GM19239 (cell line): ENCODE measurements around the gene SAMD9.
"Not testable (repeated sequence)": the region's sequence is repeated elsewhere in the genome, so short reads cannot be mapped to it uniquely, and the experiment has no call there.

Experiments used
- DNase-seq: peaks from one replicate; pipeline ENCODE4 v3.0.0; 2011; ENCODE audit warnings: low spot score; ENCODE audit not compliant: insufficient read length
- FAIRE-seq: peaks from 2 replicates; lab custom pipeline; 2011; peaks lifted over from hg19 to GRCh38; lab: Jason Lieb, UNC

SAMD9 gene

DNA sequence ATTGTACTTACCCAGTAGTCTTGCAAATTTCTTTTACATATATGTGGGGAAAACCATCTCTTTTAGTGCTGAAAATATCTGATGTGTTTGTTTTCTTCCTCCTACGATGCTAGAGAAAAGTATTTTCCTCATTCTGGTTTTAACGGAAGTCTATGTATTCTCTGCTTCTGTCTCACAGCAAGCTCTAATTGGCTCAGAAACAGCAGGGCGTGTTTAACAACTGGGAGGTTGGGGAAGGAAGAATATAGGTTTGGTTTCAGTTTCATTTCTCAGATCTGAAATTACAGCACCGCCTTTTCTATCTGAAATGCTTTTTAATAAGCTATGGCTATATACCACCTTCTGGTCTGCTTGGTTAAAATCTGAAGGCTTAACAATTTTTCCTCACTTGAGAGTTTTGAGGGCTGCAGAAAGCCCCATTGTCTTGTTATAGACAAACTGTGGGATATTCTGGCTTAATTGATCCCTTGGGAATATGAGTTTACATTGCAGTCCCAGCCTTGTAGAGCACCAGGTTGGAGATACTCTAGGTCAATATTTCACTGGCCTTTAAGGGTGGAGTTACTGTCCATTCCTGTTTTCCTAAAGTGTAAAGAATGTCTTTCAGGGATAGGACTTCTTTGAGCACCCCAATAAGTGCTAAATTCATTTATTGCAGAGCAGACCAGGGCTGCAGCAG is at the start of gene SAMD9:
Gene SAMD9, minus strand, starts transcription at position 128 of the 679 bp plus-strand sequence. CDS start 11,882 bp downstream, outside the sequence.
- peak; percentile 47 for FAIRE-seq
- peak; percentile 75 for DNase-seq

DNA sequence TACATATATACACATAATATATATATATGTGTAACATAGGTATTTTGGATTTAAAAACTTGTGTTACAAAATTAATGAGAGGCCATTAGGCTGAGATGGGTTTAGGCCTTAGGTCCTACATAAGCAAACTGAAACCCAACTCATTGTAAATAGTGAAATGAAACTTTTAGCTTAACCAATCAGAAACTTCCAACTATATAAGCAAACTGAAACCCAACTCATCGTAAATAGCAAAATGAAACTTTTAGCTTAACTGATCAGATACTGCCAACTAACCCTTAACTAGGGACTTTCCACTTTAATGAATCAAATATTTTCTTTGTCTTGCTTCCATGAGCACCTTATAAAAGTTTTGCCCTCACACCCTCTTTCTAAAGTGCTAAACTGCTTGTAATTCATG is 47.7 kb upstream of the SAMD9 start:
- FAIRE-seq: peak; percentile 97
- no peak for DNase-seq

DNA sequence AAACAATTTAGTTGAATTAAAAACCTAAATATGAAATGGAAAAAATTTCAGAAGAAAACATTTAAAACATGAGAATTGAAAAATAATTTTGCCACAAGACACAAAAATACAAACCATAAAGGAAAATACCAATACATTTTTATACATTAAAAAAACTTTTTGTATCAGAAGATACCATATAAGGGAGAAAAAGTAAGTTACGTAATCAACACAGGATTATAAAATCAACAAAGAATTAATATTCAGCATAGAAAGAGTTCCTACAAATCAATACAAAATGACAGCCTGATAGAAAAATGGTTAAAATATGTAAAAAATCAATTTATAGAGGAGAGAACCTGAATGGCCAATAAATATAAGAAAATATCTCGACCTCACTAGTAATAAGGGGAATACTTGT is 47.0 kb upstream of the SAMD9 start:
- no peak for DNase-seq
- FAIRE-seq: no peak

DNA sequence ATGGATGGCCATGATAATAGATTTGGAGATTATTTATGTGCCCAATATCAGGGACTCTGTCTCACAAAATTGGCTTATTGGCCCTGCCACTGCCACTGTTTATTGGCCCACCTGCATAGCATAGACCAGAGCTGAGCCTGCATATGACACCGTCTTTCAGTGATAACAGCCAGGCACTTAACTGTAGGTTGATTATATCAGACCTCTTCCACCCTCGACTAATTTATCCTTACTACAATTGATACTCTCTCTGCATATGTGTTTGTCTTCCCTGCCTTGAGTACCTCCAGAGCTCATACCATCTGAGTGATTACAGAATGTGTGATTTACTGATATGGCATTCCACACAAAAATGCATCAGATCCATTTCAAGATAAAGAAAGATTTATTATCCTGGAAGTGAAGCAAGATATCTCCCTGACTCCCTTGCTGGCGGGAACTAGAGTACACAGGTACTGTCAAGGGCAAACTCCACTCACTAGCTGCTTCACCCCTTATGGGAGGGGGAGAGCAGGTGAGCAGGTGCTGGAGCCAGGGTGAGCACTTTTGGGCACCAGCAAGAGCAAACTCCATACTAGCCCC is 43.5 kb upstream of the SAMD9 start:
- no peak for DNase-seq
- FAIRE-seq: no peak

DNA sequence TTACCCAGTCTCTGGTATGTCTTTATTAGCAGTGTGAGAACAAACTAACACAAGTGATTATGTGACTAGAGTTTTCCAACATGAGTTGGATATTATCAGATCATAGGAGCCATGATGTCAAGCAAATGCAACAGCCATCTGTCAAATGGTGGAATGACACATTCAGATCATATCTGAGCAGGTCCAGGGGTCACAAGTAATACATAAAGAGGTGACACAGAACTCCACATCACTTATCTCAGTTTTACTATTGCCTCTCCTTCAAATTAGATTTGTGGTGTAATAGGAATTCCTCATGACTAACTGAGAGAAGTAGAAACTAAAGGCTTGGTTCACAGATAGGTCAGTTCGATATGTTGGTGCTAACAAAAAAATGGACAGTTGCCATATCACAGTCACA is 42.6 kb upstream of the SAMD9 start:
- no peak for FAIRE-seq
- DNase-seq: no peak

DNA sequence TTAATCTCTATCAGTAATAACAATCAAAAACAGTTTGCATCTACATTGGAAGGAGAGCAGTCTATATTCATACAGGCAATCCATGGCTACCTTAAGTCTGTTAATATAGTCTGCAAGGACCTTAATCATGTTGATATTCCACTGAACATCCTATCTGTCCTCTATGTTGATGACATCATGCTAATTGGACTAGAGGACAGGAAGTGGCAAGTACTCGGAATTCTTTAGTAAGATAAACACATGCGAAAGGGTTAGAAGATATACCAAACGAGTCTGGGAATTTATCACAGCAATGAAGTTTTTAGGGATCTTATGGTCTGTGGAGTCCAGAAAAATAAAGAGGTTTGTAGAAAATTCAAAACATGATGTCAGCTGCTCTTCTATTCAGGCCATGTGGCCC is 41.7 kb upstream of the SAMD9 start:
- DNase-seq (no peak), FAIRE-seq (no peak)

DNA sequence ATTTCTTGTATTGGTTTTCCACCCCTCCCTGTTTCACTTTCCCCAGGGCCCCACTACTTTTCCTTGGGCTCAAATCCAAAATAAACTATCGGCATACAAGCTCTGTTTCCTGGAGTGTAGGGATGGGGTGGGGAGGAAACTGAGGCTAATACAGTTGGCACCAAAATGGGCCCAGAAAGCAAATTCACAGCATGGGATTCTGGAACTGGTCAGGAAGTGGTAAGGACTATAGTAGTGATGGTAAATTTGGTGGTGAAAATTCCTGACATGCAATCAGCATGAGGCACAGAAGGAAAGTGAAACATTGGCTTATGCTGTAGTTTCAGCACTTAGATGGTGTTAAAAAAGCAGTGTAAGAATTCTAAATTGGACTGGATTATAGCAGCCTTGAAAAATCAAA is 39.1 kb upstream of the SAMD9 start:
- FAIRE-seq: no peak
- no peak for DNase-seq

DNA sequence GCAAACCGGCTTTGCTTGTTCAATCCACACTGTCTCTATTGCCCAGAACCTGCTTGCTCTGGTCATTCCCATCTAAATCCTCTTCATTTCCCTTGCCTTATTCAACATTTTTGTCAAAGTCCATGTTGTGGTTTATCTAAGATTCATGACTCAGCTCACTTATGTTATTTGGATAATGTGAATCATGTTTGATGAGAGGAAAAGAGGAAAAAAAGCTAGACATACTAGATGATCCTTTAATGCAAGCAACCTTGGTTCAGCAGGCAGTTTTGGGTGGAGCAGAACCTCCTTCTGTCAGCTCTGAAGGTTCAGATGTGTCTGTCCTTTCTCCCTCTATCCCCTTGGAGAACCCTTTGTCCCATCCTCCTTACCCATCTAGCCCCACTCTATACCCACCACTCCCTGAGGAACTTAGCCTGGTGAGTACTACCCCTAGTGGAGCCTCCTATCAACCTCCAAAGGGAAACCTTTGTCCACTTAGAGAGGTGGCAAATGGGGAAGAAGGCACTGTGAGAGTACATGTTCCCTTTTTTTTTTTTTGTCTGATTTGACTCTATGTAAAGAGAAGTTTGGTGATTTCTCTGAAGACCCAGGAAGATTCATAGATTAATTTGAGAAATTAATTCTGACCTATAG is 32.5 kb upstream of the SAMD9 start:
- DNase-seq (no peak), FAIRE-seq (no peak)

DNA sequence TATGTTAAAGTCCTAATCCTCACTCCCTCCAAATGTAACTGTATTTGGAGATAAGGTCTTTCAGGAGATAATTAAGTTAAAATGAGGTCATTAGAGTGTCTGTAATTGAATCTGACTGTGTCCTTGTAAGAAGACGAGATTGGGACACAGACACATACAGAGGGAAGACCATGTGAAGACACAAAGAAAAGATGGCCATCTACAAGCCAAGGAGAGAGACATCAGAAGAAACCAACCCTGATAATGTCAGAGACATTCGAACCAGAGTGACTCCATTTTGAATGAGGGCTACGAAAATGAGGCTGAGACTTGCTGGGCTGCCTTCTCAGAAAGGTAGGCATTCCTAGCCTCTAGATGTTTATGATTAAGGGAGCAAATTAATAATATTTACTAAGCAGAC is 30.9 kb upstream of the SAMD9 start:
- FAIRE-seq (no peak), DNase-seq (no peak)

DNA sequence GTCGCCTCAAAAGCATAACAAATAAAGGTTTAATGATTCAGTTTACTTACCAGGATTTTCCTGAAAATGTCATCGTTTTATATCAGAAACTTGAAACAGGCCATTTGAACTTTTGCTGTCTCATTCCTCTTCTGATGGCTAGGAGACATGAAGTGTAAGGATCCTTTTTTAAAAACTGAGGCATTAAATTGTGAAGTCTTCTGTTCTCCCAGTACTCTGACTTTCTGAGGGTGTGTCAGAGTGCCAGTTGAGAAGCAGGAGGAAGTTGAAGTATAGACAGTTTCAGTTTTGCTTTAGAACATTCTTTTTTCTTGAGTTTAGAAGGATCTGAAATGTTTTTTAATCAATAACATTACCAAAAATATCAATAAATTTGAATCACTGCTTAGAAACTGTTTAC is 30.4 kb upstream of the SAMD9 start, which contains the start of gene SAMD9L:
Gene SAMD9L, minus strand, starts transcription at position 242 of the 400 bp plus-strand sequence. CDS start 12,414 bp downstream, outside the sequence.
- FAIRE-seq (peak; percentile 96), DNase-seq (peak; percentile 22)

DNA sequence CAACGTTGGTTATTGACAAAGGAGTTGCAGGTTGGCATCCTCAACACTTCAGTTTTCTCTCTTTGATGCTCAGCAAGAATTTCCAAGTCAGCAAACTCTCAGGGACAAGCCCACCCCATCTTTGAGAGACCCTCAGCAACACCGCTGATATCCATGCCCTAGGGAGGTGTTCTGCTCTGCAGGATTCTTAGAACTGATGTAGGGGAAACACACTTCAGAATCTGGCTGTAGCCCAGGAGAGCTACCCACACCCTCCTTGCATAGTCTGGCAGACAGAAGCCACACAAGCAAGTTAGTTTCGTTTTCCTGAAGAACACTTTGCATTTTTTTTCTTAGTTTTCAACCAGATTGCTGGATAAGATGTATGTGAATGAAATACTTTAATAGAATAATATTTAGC is 29.6 kb upstream of the SAMD9 start:
- DNase-seq (peak; percentile 36), FAIRE-seq (peak; percentile 93)

DNA sequence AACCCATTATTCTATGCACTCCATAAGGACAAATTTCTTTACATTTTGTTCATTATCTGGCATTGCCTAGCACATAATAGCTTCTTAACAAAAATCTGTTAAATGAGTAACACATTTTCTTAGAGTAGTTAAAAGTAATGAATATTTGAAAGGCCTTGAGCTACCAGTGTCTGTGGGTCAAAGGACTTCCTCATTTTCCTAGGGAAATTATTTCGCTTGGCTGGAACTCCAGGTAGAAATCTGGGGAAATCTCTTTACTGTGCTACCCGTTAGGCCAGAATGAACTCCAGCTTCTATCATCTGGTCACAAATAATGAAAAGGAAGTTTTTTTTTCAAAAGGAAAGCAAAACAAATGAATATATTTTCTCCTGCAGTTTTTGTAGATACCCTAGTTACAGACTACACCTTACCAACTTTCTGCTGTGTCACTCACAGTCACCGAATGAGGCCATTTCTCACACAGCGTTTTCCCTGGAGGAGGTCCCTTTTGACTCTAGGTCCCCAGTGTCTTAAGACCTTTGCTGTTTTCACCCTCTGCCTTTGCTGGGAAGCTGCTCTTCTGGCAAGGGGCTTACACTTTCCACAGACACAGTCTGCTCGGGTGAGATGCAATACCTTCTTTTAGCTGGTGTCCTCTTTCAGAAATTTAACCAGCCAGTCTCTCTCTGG is 28.8 kb upstream of the SAMD9 start:
- peak; percentile 18 for FAIRE-seq
- no peak for DNase-seq

DNA sequence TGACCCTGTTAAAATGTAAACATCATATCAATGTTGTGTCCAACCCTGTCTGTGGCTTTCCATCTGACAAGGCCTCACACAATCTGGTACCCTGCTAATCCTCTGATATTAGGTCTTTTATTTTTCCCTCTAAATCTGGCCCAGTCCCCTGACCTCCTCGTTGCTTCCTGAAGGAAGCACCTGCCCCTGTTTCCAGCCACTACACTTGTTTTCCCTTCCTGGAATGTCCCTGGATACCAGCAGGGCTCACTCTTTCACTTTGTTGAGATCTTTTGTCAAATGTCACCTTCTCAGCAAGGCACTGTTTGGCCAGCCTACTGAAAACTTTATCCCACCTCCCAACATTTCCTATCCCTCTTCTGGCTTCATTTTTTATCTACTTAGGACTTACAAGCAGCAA is 28.3 kb upstream of the SAMD9 start:
- DNase-seq (no peak), FAIRE-seq (no peak)

DNA sequence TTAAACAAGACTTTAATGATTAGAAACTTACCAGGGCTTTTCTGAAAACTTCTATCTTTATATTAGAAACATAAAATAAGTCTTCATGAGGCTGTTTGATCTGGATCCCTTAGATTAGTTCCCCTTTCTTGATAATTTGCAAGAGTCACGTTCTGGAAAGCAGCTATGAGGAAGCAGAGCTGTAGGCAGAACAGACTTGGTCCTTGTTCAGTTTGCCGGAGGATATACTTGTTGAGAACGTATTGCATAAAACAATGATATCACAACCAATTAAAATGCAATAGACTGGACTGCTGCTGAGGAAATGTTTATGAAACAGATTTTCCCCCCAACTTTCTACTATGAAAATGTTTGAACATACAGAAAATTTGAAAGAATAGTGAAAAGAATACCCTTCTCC is 27.6 kb upstream of the SAMD9 start:
- FAIRE-seq: peak; percentile 26
- no peak for DNase-seq

DNA sequence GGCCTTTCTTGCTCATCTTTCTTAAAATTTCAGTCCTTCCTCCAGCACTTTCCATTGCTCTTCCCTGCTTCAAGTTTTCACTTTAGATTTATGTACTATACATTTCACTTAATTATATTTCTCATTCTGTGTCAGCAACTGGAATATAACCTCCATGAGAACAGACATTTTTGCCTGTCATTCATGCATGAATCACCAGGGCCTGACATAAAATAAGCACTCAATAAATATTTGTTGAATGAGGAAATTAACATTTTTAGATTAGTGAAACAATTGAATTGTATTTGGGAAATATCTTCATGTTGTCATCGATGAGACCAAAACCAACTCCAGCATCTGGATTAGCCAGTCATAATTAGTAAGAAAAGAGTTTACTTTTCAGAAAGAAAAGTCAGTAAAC is 24.3 kb upstream of the SAMD9 start:
- FAIRE-seq: no peak
- no peak for DNase-seq

DNA sequence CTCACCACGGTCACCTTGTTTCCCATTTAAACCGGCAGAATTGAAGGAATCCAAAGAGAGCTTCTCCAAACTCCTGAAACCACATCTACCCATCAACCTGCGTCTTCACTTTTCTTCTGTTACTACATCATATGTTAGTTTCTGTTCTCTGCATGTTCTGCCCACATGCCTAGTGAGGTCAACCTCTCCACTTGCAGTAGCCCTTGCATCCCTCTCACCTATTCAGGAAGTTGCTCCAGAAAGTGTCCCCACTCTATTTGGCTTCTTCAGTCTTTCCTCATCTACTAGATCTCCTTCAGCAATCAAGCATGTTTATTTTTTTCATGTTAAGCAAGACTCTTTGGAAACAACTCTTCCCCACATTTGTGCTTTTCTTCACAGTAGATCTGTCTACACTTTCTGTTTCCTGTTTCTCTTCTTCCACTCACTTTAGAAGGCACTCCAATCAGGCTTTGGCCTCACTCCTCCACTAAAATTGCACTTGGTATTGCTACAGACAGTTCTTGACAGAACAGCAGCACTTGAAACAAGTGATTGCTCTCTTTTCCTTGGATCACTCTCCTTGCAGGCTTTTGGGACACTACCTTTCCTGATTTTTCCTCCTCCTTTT is 22.9 kb upstream of the SAMD9 start:
- FAIRE-seq (no peak), DNase-seq (no peak)

DNA sequence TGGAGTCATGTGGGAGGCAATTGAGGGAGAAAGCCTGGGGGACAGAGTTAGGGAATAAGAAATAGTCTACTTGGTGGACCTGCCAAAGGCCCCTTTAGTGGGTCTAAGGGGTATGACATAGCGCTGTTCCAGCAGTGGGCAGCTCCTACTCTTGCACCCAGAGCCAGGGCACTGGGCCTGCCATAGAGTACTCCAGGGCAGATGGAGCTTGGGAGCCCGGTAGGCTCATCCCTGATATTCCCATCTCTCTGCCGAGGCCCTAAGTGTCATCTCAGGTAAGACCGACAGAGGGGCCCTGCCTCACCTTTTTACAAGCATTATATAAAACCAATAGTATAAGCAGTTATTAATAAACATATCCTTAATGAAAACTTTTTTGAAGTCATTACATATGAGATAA is 20.8 kb upstream of the SAMD9 start:
- no peak for FAIRE-seq
- DNase-seq: no peak

DNA sequence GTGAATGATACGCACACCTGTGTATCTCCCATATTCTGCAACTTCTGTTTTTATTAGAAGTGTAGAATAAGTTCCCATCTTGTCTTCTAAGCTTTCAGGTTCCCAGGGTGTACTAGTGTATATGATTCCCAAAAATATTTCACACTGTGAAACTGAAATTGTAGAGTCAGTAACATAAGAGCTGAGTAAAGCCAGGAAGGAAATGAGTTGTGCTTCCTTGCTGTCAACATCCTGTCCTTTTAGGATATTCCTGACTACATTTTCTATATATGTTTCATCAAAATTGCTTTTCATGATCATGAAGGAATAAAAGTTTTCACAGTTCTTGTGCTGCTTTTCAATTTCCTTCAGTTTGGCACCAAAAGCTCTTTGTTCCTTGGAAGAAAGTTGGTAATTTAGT is 15.2 kb upstream of the SAMD9 start:
- FAIRE-seq: no peak
- no peak for DNase-seq

DNA sequence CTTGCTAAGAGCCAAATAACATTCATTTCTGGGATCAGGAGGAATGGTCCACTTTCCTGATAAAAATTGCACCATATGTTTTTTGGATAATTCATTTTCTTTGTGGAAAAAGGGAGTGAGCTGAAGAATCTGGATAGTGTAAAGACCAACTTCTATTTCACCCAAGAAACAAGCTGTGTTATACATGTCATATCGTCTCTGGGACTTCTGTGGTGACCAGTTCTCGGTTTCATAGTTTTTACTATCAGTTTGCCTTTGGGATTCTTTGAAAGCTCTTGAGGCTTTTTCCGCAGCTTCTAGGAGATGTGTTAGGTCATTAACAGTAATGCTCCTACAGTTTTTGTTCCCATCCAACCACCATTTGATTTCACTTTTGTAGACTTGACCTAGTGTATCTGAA is 14.4 kb upstream of the SAMD9 start:
- FAIRE-seq (no peak), DNase-seq (no peak)

DNA sequence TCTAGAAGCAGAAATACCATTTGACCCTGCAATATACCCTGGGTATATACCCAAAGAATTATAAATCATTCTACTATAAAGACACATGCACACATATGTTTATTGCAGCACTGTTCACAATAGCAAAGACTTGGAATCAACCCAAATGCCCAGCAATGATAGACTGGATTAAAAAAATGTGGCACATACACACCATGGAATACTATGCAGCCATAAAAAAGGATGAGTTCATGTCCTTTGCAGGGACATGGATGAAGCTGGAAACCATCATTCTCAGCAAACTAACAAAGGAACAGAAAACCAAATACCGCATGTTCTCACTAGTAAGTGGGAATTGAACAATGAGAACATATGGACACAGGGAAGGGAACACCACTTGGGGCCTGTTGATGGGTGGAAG is 9.2 kb upstream of the SAMD9 start:
- not testable (repeated sequence) for DNase-seq, FAIRE-seq

DNA sequence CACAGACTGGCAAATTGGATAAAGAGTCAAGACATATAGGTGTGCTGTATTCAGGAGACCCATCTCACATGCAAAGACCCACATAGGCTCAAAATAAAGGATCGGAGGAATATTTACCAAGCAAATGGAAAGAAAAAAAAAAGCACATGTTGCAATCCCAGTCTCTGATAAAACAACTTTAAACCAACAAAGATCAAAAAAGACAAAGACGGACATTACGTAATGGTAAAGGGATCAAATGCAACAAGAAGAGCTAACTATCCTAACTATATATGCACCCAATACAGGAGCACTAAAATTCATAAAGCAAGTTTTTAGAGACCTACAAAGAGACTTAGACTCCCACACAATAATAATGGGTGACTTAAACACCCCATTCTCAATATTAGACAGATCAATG is 5.8 kb upstream of the SAMD9 start:
- not testable (repeated sequence) for DNase-seq, FAIRE-seq
